Fibroblast of skin of left quadriceps (primary cell): Measurements from ENCODE around the gene USP14.

Experiments used
- DNase-seq, 2 experiments: peaks; one replicate each; pipeline ENCODE4 v3.0.0-alpha.2; 2013; ENCODE audit warnings: low read depth in 2 of 2

The USP14 gene

DNA sequence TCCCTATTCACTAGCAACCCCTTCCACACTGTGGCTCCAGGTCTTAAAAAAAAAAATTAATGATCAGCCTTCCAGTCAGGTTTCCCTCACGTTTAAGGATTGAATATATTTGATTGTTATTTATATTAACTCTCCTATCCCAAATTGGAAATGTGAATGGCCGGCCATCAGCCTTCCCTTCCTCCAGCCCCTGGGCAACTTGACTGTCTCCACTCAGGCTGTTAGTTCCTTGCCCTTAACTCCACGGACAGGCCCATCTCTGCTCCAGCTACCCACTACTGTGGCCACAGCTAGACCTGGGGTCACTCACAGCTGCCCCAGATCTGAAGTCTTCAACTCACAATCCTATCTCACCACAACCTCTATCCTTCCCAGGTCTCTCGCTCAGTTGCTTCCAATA lies 69.5 kb downstream of the USP14 start:
- no peak for DNase-seq

GRCh38 chr18:228586-228985 lies 70.2 kb downstream of the USP14 start:
- peak; percentile 4 to 8 for DNase-seq

DNA sequence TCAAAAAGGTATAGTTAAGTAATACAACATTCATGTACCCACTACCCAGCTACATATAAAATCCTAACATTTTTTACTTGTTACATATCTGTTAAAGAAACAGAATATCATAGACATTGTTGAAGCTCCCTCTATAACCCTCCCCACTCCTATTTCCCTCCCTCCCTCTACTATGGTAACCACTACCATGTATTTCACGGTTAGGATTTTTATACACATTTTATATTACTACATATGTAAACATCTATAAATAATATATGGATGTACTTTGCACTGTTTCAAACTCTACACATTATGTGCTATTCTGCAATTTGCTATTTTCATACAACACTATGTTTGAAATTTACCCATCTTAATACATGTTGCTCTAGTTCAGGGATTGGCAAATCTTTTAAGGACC lies 73.2 kb downstream of the USP14 start:
- DNase-seq, result no peak

DNA sequence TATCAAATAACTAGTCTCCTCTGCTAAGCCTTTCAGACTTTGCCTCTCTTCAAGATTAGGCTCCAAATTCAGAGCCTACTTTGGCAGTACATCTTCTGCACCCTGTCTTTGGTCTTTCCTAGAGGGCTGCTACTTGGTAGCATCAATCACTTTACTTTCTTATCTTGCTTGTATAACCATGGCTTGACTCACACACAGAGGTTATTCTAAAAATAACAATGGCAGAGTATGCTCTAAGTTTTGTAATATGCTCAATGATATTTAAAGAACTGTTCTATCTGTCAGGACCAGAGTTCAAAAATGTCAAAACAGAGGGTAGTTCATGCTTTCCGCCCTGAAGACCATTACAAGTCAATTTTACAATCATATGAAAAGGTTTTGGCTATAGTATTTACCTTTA lies 81.8 kb downstream of the USP14 start:
- DNase-seq, result no peak

GRCh38 chr18:245282-245847 lies 87.0 kb downstream of the USP14 start:
- DNase-seq, result no peak

DNA sequence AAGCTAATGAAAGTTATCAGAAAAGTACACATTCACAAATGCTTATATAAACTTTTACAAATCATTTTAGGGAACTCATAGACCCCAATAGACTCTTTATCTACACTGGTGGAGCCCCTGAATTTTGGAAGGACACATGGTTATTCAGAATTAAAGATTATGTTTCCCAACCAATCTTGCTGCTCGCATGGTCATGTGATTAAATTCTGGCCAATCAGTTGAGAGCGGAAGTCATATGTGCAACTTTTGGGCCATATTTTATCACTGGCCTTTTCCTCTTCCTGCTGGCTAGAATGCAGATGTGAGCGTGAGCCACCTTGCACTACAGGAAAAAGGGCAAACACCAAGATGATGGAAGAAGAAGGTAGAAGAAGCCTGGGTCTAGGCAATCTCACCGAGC lies 89.7 kb downstream of the USP14 start:
- DNase-seq, result no peak

DNA sequence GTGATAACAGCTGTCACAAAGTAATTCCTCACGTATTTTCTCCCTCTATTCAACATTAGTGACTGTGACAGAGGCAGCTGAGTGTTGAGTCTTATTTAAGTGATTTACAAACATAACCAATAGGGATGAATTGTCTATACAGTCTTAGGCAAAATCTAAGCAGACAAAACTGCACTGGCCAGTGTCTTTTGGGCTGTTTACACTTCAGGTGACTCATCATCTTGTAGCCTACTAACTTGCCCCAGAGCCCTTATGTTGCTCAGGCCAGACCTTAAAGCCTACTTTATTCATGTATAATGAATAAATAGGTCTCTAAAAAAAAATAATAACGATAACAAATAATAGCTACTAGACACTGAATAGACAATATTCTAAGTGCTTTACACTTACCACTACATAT lies 92.3 kb downstream of the USP14 start:
- DNase-seq, result no peak

- DNase-seq, result no peak
Measured at GRCh38 chr18:251572-251971, 93.2 kb downstream of the USP14 start.

DNA sequence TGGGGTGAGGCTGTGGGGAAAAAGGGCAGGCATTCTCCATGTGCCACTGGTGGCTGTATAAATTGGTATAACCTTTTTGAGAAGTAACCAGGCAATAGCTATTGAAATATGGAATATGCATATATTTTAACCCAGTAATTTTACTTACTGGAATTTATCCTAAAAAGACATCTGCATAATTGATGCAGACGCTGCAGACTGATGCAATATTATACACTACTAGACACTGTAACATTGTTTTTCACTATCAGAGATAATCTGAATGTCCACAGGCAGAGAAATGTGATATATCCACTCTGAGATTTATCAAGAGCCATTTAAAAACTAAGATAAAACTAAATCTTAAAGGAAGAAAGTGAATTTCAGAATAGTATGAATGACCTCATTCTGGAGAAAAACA lies 94.8 kb downstream of the USP14 start:
- DNase-seq, result no peak

DNA sequence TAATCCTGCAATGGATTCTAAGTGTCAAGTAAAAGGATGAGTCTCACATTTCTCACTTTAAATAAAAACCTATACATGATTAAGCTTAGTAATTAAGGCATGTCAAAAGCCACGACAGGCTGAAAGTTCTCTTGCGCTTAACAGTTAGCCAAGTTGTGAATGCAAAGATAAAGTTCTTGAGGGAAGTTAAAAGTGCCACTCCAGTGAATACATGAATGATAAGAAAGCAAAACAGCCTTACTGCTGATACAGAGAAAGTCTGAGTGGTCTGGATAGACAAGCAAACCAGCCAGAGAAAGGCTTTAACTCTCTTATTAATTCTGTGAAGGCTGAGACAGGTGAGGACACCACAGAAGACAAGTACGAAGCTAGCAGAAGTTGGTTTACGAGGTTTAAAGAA lies 96.8 kb downstream of the USP14 start:
- DNase-seq, result no peak

GRCh38 chr18:260547-260946 lies 102.2 kb downstream of the USP14 start:
- no peak for DNase-seq

GRCh38 chr18:261398-262073 lies 103.2 kb downstream of the USP14 start:
- no peak for DNase-seq
